HG03442 (cell line): ENCODE measurements around the gene ASB11.

Experiments used
- ATAC-seq: cut with Tn5 transposase; IDR thresholded peaks from one replicate; pipeline ENCODE4 v1.9.1; 2021; ENCODE audit warnings: mild to moderate bottlenecking, moderate library complexity; ENCODE audit not compliant: unreplicated experiment

The ASB11 gene

GRCh38 chrX:15235001-15235400, 80.4 kb downstream of the ASB11 start:
- no peak for ATAC-seq

DNA sequence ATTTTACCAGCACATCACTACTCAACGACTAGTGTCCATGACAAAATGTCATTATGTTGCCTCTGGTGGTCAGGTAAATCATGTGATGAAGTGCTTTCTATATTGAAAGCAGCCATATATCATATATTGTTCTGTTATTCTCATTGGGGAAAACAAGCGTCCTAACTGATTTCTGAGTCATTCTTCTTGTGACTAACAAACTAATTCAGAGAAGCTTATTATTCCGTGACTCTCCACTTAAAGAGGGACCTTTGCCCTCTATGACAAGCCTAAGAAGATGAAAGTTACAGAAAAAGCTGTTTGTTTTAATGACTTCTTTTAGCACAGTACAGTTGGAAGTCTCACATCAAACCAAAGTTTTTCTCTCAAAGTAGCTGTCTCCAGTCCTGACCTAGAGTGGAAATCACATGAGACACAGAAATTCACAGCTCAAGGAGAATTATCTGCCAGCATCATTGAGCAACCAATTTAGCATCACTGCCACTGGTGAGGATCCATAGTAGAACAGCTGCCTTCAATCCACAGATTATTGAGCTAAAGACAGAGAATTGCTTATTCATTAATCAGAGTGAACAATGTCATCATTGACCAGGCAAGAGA, 81.9 kb downstream of the ASB11 start:
- ATAC-seq, result no peak
